NCI-H460 (cell line): ENCODE data around the gene SCFD2. TPM values are rescaled to one million over a fixed set of nuclear protein-coding genes. Genes with fewer than 3 reads are reported as not detected.
"Not testable (repeated sequence)": the region's sequence is repeated elsewhere in the genome, so short reads cannot be mapped to it uniquely, and the experiment has no call there.

Experiments
- DNase-seq: peaks from one replicate; pipeline ENCODE4 v3.0.0-alpha.2; 2016; ENCODE audit warnings: low read depth; ENCODE audit errors: extremely low read depth
- total RNA-seq: library from RNA; depleted of rRNA; stranded (reverse); fragments of >200 nt; shearing (Covaris generic); gene quantifications from 2 replicates; pipeline ENCODE4 v1.2.3, GENCODE V29; 2014

The SCFD2 gene
- total RNA-seq, 1 experiment from 2014 or later: 9.4 TPM

GRCh38 chr4:53060278-53060677 lies 305.6 kb downstream of the SCFD2 start:
- no peak for DNase-seq

GRCh38 chr4:53059871-53060270 lies 306.0 kb downstream of the SCFD2 start:
- no peak for DNase-seq

- DNase-seq: no peak
These were observed 306.6 kb downstream of the SCFD2 start for GRCh38 chr4:53059256-53059655.

GRCh38 chr4:53057679-53058078 lies 308.2 kb downstream of the SCFD2 start:
- DNase-seq: no peak

GRCh38 chr4:53057108-53057507 lies 308.8 kb downstream of the SCFD2 start:
- DNase-seq: not testable (repeated sequence)

GRCh38 chr4:53055716-53056403 lies 310.0 kb downstream of the SCFD2 start:
- no peak for DNase-seq

- no peak for DNase-seq
These were observed 310.6 kb downstream of the SCFD2 start for GRCh38 chr4:53055274-53055673.

- no peak for DNase-seq
These were observed 315.5 kb downstream of the SCFD2 start for GRCh38 chr4:53050361-53050774.

- no peak for DNase-seq
These were observed 316.3 kb downstream of the SCFD2 start for GRCh38 chr4:53049528-53049927.

GRCh38 chr4:53044651-53044960 lies 321.3 kb downstream of the SCFD2 start:
- DNase-seq: no peak

GRCh38 chr4:53043891-53044650 lies 321.8 kb downstream of the SCFD2 start:
- no peak for DNase-seq

- DNase-seq: no peak
These were observed 322.8 kb downstream of the SCFD2 start for GRCh38 chr4:53043055-53043454.

- DNase-seq: no peak
These were observed 325.0 kb downstream of the SCFD2 start for GRCh38 chr4:53040851-53041250.

- DNase-seq: no peak
These were observed 325.4 kb downstream of the SCFD2 start for GRCh38 chr4:53040459-53040815.

- no peak for DNase-seq
These were observed 326.0 kb downstream of the SCFD2 start for GRCh38 chr4:53039741-53040458.

- no peak for DNase-seq
These were observed 328.0 kb downstream of the SCFD2 start for GRCh38 chr4:53037892-53038291.

- not testable (repeated sequence) for DNase-seq
These were observed 333.0 kb downstream of the SCFD2 start for GRCh38 chr4:53032908-53033307.

GRCh38 chr4:53026233-53026632 lies 339.6 kb downstream of the SCFD2 start:
- no peak for DNase-seq

GRCh38 chr4:53023677-53024299 lies 342.1 kb downstream of the SCFD2 start:
- no peak for DNase-seq

- no peak for DNase-seq
These were observed 343.3 kb downstream of the SCFD2 start for GRCh38 chr4:53022513-53023100.
